Ovary (tissue), 3 donors: ENCODE measurements around the gene MOGAT3.

Source experiments
- EP300 ChIP-seq: sonication (generic); formaldehyde crosslinking; IDR thresholded peaks from one replicate; pipeline ENCODE4 v1.6.1; 2017; ENCODE audit warnings: antibody characterized with exemption
- POLR2A ChIP-seq: fragments of 450-650 bp; IDR thresholded peaks from one replicate; pipeline ENCODE4 v1.6.1; 2017; ENCODE audit warnings: antibody characterized with exemption, mild to moderate bottlenecking, moderate library complexity
- TF ChIP-seq, protein P1 (sequence below), 3 donors: fragments of 450-650 bp in 2 of 3; fragments of 200-600 bp in 1 of 3; IDR thresholded peaks; one replicate each; pipeline versions ENCODE4 v1.5.1 to v1.8.0; 2016 to 2022; ENCODE audit warnings: antibody characterized with exemption in 3 of 3, mild to moderate bottlenecking in 1 of 3
- donor health status: DM: no; HTN: no; CAD: no.

DNA sequence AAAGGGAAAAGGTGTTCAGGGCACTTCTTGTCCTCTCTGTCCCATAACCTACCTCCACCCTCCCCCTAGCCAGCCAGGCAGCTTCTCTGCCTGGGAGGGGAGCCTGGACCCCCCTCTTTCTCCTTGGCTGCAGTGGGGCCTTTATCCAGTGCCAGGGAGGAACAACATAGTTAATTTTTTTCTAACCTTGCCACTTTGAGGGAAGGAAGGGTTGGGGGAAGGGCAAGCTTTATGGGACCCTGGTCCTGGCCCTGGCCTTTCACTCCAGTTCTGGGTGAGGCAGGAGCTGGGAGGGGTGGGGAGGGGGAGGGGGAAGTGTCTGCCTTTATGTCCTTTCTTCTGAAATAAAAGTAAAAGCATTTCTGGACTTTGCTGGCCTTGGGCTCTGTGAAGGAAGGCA is 39.9 kb downstream of the MOGAT3 start:
- TF ChIP-seq POLR2A (no peak), EP300 (no peak)
- TF ChIP-seq, protein P1, sequence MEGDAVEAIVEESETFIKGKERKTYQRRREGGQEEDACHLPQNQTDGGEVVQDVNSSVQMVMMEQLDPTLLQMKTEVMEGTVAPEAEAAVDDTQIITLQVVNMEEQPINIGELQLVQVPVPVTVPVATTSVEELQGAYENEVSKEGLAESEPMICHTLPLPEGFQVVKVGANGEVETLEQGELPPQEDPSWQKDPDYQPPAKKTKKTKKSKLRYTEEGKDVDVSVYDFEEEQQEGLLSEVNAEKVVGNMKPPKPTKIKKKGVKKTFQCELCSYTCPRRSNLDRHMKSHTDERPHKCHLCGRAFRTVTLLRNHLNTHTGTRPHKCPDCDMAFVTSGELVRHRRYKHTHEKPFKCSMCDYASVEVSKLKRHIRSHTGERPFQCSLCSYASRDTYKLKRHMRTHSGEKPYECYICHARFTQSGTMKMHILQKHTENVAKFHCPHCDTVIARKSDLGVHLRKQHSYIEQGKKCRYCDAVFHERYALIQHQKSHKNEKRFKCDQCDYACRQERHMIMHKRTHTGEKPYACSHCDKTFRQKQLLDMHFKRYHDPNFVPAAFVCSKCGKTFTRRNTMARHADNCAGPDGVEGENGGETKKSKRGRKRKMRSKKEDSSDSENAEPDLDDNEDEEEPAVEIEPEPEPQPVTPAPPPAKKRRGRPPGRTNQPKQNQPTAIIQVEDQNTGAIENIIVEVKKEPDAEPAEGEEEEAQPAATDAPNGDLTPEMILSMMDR (IDR thresholded peaks at IDR 0.05): no peak
